Neural cell (in vitro differentiated cells): ENCODE data around the gene MXD1. TPM values are rescaled to one million over a fixed set of nuclear protein-coding genes. Genes with fewer than 3 reads are reported as not detected.

Source experiments
- H2AFZ ChIP-seq: fragments of 200-600, 300-800 bp; sonication (generic), shearing (Covaris generic); 2 replicates; pipeline ENCODE4 v1.6.0; 2014; ENCODE audit warnings: low read depth, mild to moderate bottlenecking, antibody characterized with exemption, low read length, moderate library complexity
- H3F3A ChIP-seq: fragments of 200-600 bp; shearing (Covaris generic); 2 replicates; pipeline ENCODE4 v1.6.1; 2016; ENCODE audit warnings: mild to moderate bottlenecking, moderate library complexity, mixed read lengths, antibody characterized with exemption, low read length; ENCODE audit not compliant: insufficient read depth, poor library complexity, severe bottlenecking
- H3K27ac ChIP-seq: fragments of 200-600, 300-800 bp; sonication (generic), shearing (Covaris generic); 2 replicates; pipeline ENCODE4 v1.5.1; 2014; ENCODE audit warnings: mild to moderate bottlenecking, low read length, moderate library complexity
- H3K27me3 ChIP-seq: fragments of 300-800, 200-600 bp; sonication (generic), shearing (Covaris generic); 2 replicates; pipeline ENCODE4 v1.6.0; 2014; ENCODE audit warnings: mild to moderate bottlenecking, low read depth, low read length, moderate library complexity; ENCODE audit not compliant: insufficient read depth
- H3K36me3 ChIP-seq: fragments of 300-800, 200-600 bp; sonication (generic), shearing (Covaris generic); 2 replicates; pipeline ENCODE4 v1.5.1; 2014; ENCODE audit warnings: mild to moderate bottlenecking, antibody characterized with exemption, low read length, moderate library complexity; ENCODE audit not compliant: insufficient read depth
- H3K4me2 ChIP-seq: fragments of 300-800, 200-600 bp; sonication (generic), shearing (Covaris generic); 2 replicates; pipeline ENCODE4 v1.6.0; 2014; ENCODE audit warnings: mild to moderate bottlenecking, low read length
- H3K4me3 ChIP-seq: fragments of 300-800, 200-600 bp; sonication (generic), shearing (Covaris generic); 2 replicates; pipeline ENCODE4 v1.5.1; 2014; ENCODE audit warnings: mild to moderate bottlenecking, low read length, moderate library complexity
- H3K79me2 ChIP-seq: fragments of 200-600 bp; shearing (Covaris generic); replicated peaks from 2 replicates; pipeline ENCODE4 v1.6.0; 2014; ENCODE audit warnings: mild to moderate bottlenecking, low read length, moderate library complexity; ENCODE audit not compliant: insufficient read depth
- H3K9ac ChIP-seq: fragments of 300-800, 200-600 bp; sonication (generic), shearing (Covaris generic); 2 replicates; pipeline ENCODE4 v1.6.1; 2016; ENCODE audit warnings: mild to moderate bottlenecking, low read length, mixed read lengths
- H3K9me2 ChIP-seq: fragments of 200-600 bp; shearing (Covaris generic); 2 replicates; pipeline ENCODE4 v1.6.1; 2016; ENCODE audit warnings: mild to moderate bottlenecking, low read length, mixed read lengths; ENCODE audit not compliant: insufficient read depth
- H3K9me3 ChIP-seq: fragments of 200-600, 300-800 bp; sonication (generic), shearing (Covaris generic); 2 replicates; pipeline ENCODE4 v1.6.1; 2016; ENCODE audit warnings: mild to moderate bottlenecking, mixed run types, low read length, moderate library complexity, mixed read lengths
- H4K20me1 ChIP-seq: fragments of 200-600 bp; shearing (Covaris generic); 2 replicates; pipeline ENCODE4 v1.6.1; 2016; ENCODE audit warnings: mild to moderate bottlenecking, mixed run types; ENCODE audit not compliant: insufficient read depth
- CTCF ChIP-seq: fragments of 450-650 bp; IDR thresholded peaks from 2 replicates; pipeline ENCODE4 v1.5.1; 2014; ENCODE audit warnings: antibody characterized with exemption, mild to moderate bottlenecking, moderate library complexity; ENCODE audit not compliant: poor library complexity, severe bottlenecking
- EP300 ChIP-seq: fragments of 450-650 bp; conservative IDR thresholded peaks from 2 replicates; pipeline ENCODE4 v1.6.1; 2014; ENCODE audit warnings: antibody characterized with exemption, mild to moderate bottlenecking, moderate library complexity; ENCODE audit not compliant: poor library complexity, severe bottlenecking
- EZH2 ChIP-seq: fragments of 200-600, 300-800 bp; shearing (Covaris generic), sonication (generic); IDR thresholded peaks from 2 replicates; pipeline ENCODE4 v1.6.1; 2014; ENCODE audit warnings: antibody characterized with exemption, low read length, borderline replicate concordance, mild to moderate bottlenecking; ENCODE audit not compliant: insufficient read depth, poor library complexity, severe bottlenecking
- MXI1 ChIP-seq: fragments of 450-650 bp; conservative IDR thresholded peaks from 2 replicates; pipeline ENCODE4 v1.6.1; 2014; ENCODE audit warnings: antibody characterized with exemption, mild to moderate bottlenecking; ENCODE audit not compliant: poor library complexity, severe bottlenecking
- POLR2AphosphoS5 ChIP-seq: IDR thresholded peaks from 2 replicates; pipeline ENCODE4 v1.6.1; 2012
- RAD21 ChIP-seq: fragments of 450-650 bp; conservative IDR thresholded peaks from 2 replicates; pipeline ENCODE4 v1.6.1; 2014; ENCODE audit warnings: antibody characterized with exemption, mild to moderate bottlenecking, moderate library complexity
- REST ChIP-seq: IDR thresholded peaks from 2 replicates; pipeline ENCODE4 v1.6.1; 2012; ENCODE audit warnings: borderline replicate concordance
- SMC3 ChIP-seq: fragments of 450-650 bp; conservative IDR thresholded peaks from 2 replicates; pipeline ENCODE4 v1.6.1; 2014; ENCODE audit warnings: antibody characterized with exemption, mild to moderate bottlenecking, moderate library complexity; ENCODE audit not compliant: poor library complexity
- TAF1 ChIP-seq: IDR thresholded peaks from 2 replicates; pipeline ENCODE4 v1.6.1; 2012; ENCODE audit warnings: low read depth
- polyA plus RNA-seq: library from polyadenylated mRNA; depleted of rRNA; stranded (reverse); fragments of >200 nt; gene quantifications from 2 replicates; pipeline ENCODE4 v1.2.3, GENCODE V29; 2014

Gene MXD1
- polyA plus RNA-seq, 1 donor from 2014 or later: 16.4 TPM

GRCh38 chr2:69926849-69927515 lies 12.1 kb downstream of the MXD1 start:
- no peaks in the 10 kb centered on the region for H3K79me2 ChIP-seq
- no peak overlapping the region for H2AFZ ChIP-seq
- H3K4me3 ChIP-seq: no peak overlapping the region
- peaks cover 7% of the 10 kb centered on the region for H3K36me3 ChIP-seq
- TF ChIP-seq CTCF: no peak
- H3K27me3 ChIP-seq: no peaks in the 10 kb centered on the region
- no peak overlapping the region for H3K27ac ChIP-seq
- H4K20me1 ChIP-seq: no peaks in the 10 kb centered on the region
- no peak overlapping the region for H3K4me2 ChIP-seq
- no peaks in the 10 kb centered on the region for H3K9me2 ChIP-seq
- H3F3A ChIP-seq: no peaks in the 10 kb centered on the region
- H3K9me3 ChIP-seq: no peaks in the 10 kb centered on the region
- H3K9ac ChIP-seq: no peak overlapping the region

- no peaks in the 10 kb centered on the region for H3K9me2 ChIP-seq
- no peak for TF ChIP-seq EP300
- no peak for TF ChIP-seq MXI1
- TF ChIP-seq TAF1: no peak
- no peak for TF ChIP-seq RAD21
- no peak for TF ChIP-seq POLR2AphosphoS5
- TF ChIP-seq CTCF: no peak
- no peak for TF ChIP-seq SMC3
- no peak for TF ChIP-seq REST
- no peak for TF ChIP-seq EZH2
Measured at GRCh38 chr2:69931832-69932595, 17.1 kb downstream of the MXD1 start.

More at GRCh38 chr2:69931832-69932595, 17.1 kb downstream of the MXD1 start:
- H3K9me3 ChIP-seq: no peaks in the 10 kb centered on the region
- H3K4me2 ChIP-seq: no peak overlapping the region
- H3K36me3 ChIP-seq: no peaks in the 10 kb centered on the region
- H4K20me1 ChIP-seq: no peaks in the 10 kb centered on the region
- H3K27me3 ChIP-seq: no peaks in the 10 kb centered on the region
- no peak overlapping the region for H3K9ac ChIP-seq
- no peaks in the 10 kb centered on the region for H3F3A ChIP-seq
- no peaks in the 10 kb centered on the region for H3K79me2 ChIP-seq
- no peak overlapping the region for H3K4me3 ChIP-seq
- no peak overlapping the region for H3K27ac ChIP-seq
- H2AFZ ChIP-seq: no peak overlapping the region
